Psoas muscle (tissue), 8 donors: Measurements from ENCODE around the gene SLTM. TPM values are rescaled to one million over a fixed set of nuclear protein-coding genes. Genes with fewer than 3 reads are reported as not detected.

Experiments
- ATAC-seq, 4 donors: fragments of 200-7000 bp; cut with Tn5 transposase; one replicate each; pipeline ENCODE4 v1.9.1; 2020; ENCODE audit warnings: moderate library complexity in 3 of 4, mild to moderate bottlenecking in 2 of 4
- DNase-seq, 2 donors: peaks; one replicate each; pipeline ENCODE4 v3.0.0-alpha.2; 2020
- H3K27ac ChIP-seq: fragments of 200-600 bp; one replicate; pipeline ENCODE4 v1.8.0; 2022
- H3K27me3 ChIP-seq, 3 donors: fragments of 200-600 bp in 1 of 3; one replicate each; pipeline versions ENCODE4 v1.6.1 to v1.8.0; 2013 to 2022; ENCODE audit warnings: low read length in 2 of 3, mild to moderate bottlenecking in 2 of 3, moderate library complexity in 1 of 3; ENCODE audit not compliant: insufficient read depth in 3 of 3
- H3K36me3 ChIP-seq, 2 donors: fragments of 200-600 bp in 1 of 2; one replicate each; pipeline versions ENCODE4 v1.6.1 to v1.8.0; 2013 to 2022; ENCODE audit warnings: low read depth in 1 of 2, mild to moderate bottlenecking in 1 of 2, moderate library complexity in 1 of 2; ENCODE audit not compliant: insufficient read depth in 1 of 2
- H3K4me1 ChIP-seq: fragments of 200-600 bp; one replicate; pipeline ENCODE4 v1.8.0; 2022
- H3K4me3 ChIP-seq: fragments of 200-600 bp; one replicate; pipeline ENCODE4 v1.8.0; 2022; ENCODE audit warnings: mild to moderate bottlenecking
- H3K9me3 ChIP-seq: fragments of 200-600 bp; one replicate; pipeline ENCODE4 v1.8.0; 2022
- CTCF ChIP-seq: fragments of 200-600 bp; IDR thresholded peaks from one replicate; pipeline ENCODE4 v1.8.0; 2022; ENCODE audit warnings: antibody characterized with exemption
- WGBS, 3 donors: extraction: QIAGEN DNeasy Blood & Tissue Kit; methylation state at CpG; one replicate each; pipeline versions ENCODE4 v1.1.6 to v1.1.7; 2013; 5-methylcytosine and 5-hydroxymethylcytosine counted together
- intact Hi-C, 2 donors: fragments of 100-400 bp; cut with DNase I; formaldehyde crosslinking; loops; one replicate each; pipeline versions ENCODE4 v1.11.0 to v1.14.2; 2022
- polyA plus RNA-seq, 3 donors: library from polyadenylated mRNA; stranded (reverse); fragments of 200-250 nt; gene quantifications; one replicate each; pipeline ENCODE4 v1.2.3, GENCODE V29; 2013
- total RNA-seq, 4 donors: library from RNA; stranded (reverse); fragmentation: NEBNext Ultra II Directional in 2 of 4; extraction: Animal tissue kit (Norgen Biotek cat#: 25700) in 2 of 4; gene quantifications; one replicate each; pipeline versions ENCODE4 v1.2.1 to v1.2.4, GENCODE V29; 2021 to 2023
- donor health status: healthy with polysubstance abuse.
- donor health status: DM: no; HTN: no; CAD: no; lungs with moderate emphysema.
- donor health status: Bipolar disorder and iron deficiency.
- donor health status: healthy.
- donor health status: DM: yes; HTN: yes; CAD: no.
- donor health status: DM: no; HTN: no; CAD: no.
- donor health status: DM: no; HTN: no; CAD: no.
- donor health status: DM: yes; HTN: yes; CAD: no.

SLTM gene
- total and polyA plus RNA-seq, 7 donors, result 32.6 to 67.4 (median 42.9) TPM

- intact Hi-C loops, result no loop called here
- H3K9me3 ChIP-seq, result no peaks in the 10 kb centered on the region
- peaks cover 4 to 50% of the 10 kb centered on the region in 2 donors for H3K36me3 ChIP-seq
- ATAC-seq, result no peak
- no peak for TF ChIP-seq CTCF
- DNase-seq, result no peak
- H3K4me3 ChIP-seq, result no peak overlapping the region
- WGBS, 3 donors, result 85 to 92% (median 91%) methylated on average over 7 of the region's 7 CpGs
- H3K27me3 ChIP-seq, result no peaks in the 10 kb centered on the region
- H3K4me1 ChIP-seq, result no peaks in the 10 kb centered on the region
- H3K27ac ChIP-seq, result no peak overlapping the region
Observed at GRCh38 chr15:58876306-58877106, 57.0 kb downstream of the SLTM start.

DNA sequence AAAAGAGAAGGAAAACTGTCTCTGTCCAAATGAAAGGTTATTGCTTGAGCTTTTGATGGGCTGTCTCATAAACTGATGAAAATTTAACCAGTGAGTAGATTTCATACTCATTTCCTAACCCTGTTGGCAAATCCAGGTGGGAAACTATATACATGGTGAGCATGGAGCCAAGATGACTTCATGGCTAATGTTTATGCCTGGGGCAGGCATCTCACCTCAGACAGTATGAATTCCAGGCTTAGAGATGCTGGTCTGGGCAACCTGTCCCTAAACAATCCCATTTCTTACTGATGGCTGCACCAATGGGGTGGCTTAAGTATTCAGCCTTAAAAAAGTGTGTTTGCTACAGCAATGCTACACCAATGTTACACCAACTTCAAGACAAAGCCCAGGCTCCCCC lies 58.1 kb downstream of the SLTM start:
- peak in 2 of 4 donors; percentile 25 for ATAC-seq

GRCh38 chr15:58873267-58873666 lies 60.2 kb downstream of the SLTM start:
- Histone ChIP-seq H3K4me3 (no peak overlapping the region), H3K27me3 (no peaks in the 10 kb centered on the region), H3K27ac (no peak overlapping the region), H3K9me3 (no peaks in the 10 kb centered on the region), H3K4me1 (no peaks in the 10 kb centered on the region), H3K36me3 (peaks cover 0 to 18% of the 10 kb centered on the region in 2 donors)
- ATAC-seq (no peak), DNase-seq (no peak)
- 69 to 79% (median 73%) methylated on average over 1 of the region's 1 CpG for WGBS, 3 donors
- TF ChIP-seq CTCF, result no peak
- intact Hi-C loops, result no loop called here

More for the DNA sequence above, 58.1 kb downstream of the SLTM start:
- H3K36me3 ChIP-seq, result peaks cover 0 to 38% of the 10 kb centered on the region in 2 donors
- TF ChIP-seq CTCF, result no peak
- intact Hi-C loops, result no loop called here
- H3K9me3 ChIP-seq, result no peaks in the 10 kb centered on the region
- no peaks in the 10 kb centered on the region for H3K27me3 ChIP-seq
- no peak overlapping the region for H3K4me3 ChIP-seq
- H3K4me1 ChIP-seq, result no peaks in the 10 kb centered on the region
- DNase-seq, result no peak
- H3K27ac ChIP-seq, result no peak overlapping the region

DNA sequence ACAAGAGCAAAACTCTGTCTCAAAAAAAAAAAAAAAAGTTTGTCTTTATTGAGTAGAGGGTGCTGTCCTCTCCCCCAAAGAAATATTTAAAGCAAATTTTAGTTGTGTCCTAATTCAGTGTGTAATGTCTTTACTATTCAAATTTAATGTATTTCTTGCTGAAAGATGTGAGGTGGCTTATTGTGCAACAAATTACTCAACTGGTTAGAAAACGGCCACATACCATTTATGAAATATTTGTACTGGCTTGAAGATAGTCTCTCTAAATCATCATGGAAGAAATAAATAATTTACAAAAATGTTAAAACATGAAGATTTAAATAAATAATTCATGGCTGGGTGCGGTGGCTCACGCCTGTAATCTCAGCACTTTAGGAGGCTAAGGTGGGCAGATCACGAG lies 63.0 kb downstream of the SLTM start:
- Histone ChIP-seq H3K9me3 (no peaks in the 10 kb centered on the region), H3K36me3 (no peaks in the 10 kb centered on the region), H3K27me3 (no peaks in the 10 kb centered on the region), H3K4me1 (no peaks in the 10 kb centered on the region), H3K4me3 (no peak overlapping the region), H3K27ac (no peak overlapping the region)
- no peak for TF ChIP-seq CTCF
- DNase-seq, result no peak
- ATAC-seq, result no peak
- intact Hi-C loops, result no loop called here
- WGBS, 3 donors, result 93 to 95% (median 93%) methylated on average over 4 of the region's 4 CpGs

- no peak for DNase-seq
- Histone ChIP-seq H3K27me3 (no peaks in the 10 kb centered on the region), H3K4me3 (no peak overlapping the region), H3K27ac (no peak overlapping the region), H3K36me3 (no peaks in the 10 kb centered on the region), H3K9me3 (no peaks in the 10 kb centered on the region), H3K4me1 (no peaks in the 10 kb centered on the region)
- TF ChIP-seq CTCF, result no peak
- no peak for ATAC-seq
- intact Hi-C loops, result no loop called here
- WGBS, 3 donors, result 93 to 97% (median 93%) methylated on average over 4 of the region's 4 CpGs
Observed at GRCh38 chr15:58867926-58868325, 65.6 kb downstream of the SLTM start.
